ENCODE results near the gene RALGDS.

GRCh38 chr9:133050142-133050541 lies 70.9 kb downstream of the RALGDS start:
- TF ChIP-seq ESRRA (CRISPR knock-in tag; IDR thresholded peaks at IDR 0.05; ENCODE audit: borderline replicate concordance) (no peak), FOXJ3 (CRISPR knock-in tag; IDR thresholded peaks at IDR 0.05; ENCODE audit: borderline replicate concordance) (no peak), NFATC4 (CRISPR knock-in tag; IDR thresholded peaks at IDR 0.05) (no peak), TEAD1 (CRISPR knock-in tag; IDR thresholded peaks at IDR 0.05) (no peak), ETV6 (CRISPR knock-in tag; IDR thresholded peaks at IDR 0.05) (no peak), NR3C1 (CRISPR knock-in tag; conservative IDR thresholded peaks at IDR 0.05; ENCODE audit: low read depth) (no peak), E2F1 (CRISPR knock-in tag; IDR thresholded peaks at IDR 0.05) (no peak), NFE2L1 (CRISPR knock-in tag; IDR thresholded peaks at IDR 0.05) (no peak)
- TF ChIP-seq, protein P1, sequence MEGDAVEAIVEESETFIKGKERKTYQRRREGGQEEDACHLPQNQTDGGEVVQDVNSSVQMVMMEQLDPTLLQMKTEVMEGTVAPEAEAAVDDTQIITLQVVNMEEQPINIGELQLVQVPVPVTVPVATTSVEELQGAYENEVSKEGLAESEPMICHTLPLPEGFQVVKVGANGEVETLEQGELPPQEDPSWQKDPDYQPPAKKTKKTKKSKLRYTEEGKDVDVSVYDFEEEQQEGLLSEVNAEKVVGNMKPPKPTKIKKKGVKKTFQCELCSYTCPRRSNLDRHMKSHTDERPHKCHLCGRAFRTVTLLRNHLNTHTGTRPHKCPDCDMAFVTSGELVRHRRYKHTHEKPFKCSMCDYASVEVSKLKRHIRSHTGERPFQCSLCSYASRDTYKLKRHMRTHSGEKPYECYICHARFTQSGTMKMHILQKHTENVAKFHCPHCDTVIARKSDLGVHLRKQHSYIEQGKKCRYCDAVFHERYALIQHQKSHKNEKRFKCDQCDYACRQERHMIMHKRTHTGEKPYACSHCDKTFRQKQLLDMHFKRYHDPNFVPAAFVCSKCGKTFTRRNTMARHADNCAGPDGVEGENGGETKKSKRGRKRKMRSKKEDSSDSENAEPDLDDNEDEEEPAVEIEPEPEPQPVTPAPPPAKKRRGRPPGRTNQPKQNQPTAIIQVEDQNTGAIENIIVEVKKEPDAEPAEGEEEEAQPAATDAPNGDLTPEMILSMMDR (IDR thresholded peaks at IDR 0.05), result no peak
- TF ChIP-seq, protein P2, sequence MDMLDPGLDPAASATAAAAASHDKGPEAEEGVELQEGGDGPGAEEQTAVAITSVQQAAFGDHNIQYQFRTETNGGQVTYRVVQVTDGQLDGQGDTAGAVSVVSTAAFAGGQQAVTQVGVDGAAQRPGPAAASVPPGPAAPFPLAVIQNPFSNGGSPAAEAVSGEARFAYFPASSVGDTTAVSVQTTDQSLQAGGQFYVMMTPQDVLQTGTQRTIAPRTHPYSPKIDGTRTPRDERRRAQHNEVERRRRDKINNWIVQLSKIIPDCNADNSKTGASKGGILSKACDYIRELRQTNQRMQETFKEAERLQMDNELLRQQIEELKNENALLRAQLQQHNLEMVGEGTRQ (CRISPR knock-in tag; IDR thresholded peaks at IDR 0.05), result no peak
- TF ChIP-seq, protein P3, sequence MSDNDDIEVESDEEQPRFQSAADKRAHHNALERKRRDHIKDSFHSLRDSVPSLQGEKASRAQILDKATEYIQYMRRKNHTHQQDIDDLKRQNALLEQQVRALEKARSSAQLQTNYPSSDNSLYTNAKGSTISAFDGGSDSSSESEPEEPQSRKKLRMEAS (CRISPR knock-in tag; IDR thresholded peaks at IDR 0.05), result no peak
- TF ChIP-seq, protein P4, sequence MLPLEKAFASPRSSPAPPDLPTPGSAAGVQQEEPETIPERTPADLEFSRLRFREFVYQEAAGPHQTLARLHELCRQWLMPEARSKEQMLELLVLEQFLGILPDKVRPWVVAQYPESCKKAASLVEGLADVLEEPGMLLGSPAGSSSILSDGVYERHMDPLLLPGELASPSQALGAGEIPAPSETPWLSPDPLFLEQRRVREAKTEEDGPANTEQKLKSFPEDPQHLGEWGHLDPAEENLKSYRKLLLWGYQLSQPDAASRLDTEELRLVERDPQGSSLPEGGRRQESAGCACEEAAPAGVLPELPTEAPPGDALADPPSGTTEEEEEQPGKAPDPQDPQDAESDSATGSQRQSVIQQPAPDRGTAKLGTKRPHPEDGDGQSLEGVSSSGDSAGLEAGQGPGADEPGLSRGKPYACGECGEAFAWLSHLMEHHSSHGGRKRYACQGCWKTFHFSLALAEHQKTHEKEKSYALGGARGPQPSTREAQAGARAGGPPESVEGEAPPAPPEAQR (CRISPR knock-in tag; IDR thresholded peaks at IDR 0.05), result no peak
- TF ChIP-seq, protein P5, sequence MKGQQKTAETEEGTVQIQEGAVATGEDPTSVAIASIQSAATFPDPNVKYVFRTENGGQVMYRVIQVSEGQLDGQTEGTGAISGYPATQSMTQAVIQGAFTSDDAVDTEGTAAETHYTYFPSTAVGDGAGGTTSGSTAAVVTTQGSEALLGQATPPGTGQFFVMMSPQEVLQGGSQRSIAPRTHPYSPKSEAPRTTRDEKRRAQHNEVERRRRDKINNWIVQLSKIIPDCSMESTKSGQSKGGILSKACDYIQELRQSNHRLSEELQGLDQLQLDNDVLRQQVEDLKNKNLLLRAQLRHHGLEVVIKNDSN (CRISPR knock-in tag; IDR thresholded peaks at IDR 0.05), result no peak
- TF ChIP-seq, protein P6, sequence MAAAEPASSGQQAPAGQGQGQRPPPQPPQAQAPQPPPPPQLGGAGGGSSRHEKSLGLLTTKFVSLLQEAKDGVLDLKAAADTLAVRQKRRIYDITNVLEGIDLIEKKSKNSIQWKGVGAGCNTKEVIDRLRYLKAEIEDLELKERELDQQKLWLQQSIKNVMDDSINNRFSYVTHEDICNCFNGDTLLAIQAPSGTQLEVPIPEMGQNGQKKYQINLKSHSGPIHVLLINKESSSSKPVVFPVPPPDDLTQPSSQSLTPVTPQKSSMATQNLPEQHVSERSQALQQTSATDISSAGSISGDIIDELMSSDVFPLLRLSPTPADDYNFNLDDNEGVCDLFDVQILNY (CRISPR knock-in tag; IDR thresholded peaks at IDR 0.05), result no peak

Data from WTC11 (cell line).